DOHH2 (cell line): ENCODE data around the gene APBA2.

Experiments used
- EZH2phosphoT487 ChIP-seq: fragments of 200-600 bp; sonication (generic); IDR thresholded peaks from 2 replicates; pipeline ENCODE4 v1.6.1; 2017; ENCODE audit warnings: borderline replicate concordance, mild to moderate bottlenecking, antibody characterized with exemption, low read length, moderate library complexity, mixed read lengths
- TF ChIP-seq, protein P1 (sequence below): fragments of 200-600 bp; sonication (generic); IDR thresholded peaks from one replicate; pipeline ENCODE4 v1.5.1; 2014; ENCODE audit warnings: antibody characterized with exemption, mild to moderate bottlenecking, low read depth, low read length; ENCODE audit not compliant: poor library complexity, severe bottlenecking

- TF ChIP-seq, protein P1, sequence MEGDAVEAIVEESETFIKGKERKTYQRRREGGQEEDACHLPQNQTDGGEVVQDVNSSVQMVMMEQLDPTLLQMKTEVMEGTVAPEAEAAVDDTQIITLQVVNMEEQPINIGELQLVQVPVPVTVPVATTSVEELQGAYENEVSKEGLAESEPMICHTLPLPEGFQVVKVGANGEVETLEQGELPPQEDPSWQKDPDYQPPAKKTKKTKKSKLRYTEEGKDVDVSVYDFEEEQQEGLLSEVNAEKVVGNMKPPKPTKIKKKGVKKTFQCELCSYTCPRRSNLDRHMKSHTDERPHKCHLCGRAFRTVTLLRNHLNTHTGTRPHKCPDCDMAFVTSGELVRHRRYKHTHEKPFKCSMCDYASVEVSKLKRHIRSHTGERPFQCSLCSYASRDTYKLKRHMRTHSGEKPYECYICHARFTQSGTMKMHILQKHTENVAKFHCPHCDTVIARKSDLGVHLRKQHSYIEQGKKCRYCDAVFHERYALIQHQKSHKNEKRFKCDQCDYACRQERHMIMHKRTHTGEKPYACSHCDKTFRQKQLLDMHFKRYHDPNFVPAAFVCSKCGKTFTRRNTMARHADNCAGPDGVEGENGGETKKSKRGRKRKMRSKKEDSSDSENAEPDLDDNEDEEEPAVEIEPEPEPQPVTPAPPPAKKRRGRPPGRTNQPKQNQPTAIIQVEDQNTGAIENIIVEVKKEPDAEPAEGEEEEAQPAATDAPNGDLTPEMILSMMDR, result no peak
- no peak for TF ChIP-seq EZH2phosphoT487
Measured at GRCh38 chr15:28903555-28903954, 17.8 kb downstream of the APBA2 start.
